Measurements from ENCODE around the gene SLC6A9. TPM values are rescaled to one million over a fixed set of nuclear protein-coding genes. Genes with fewer than 3 reads are reported as not detected.

The SLC6A9 gene
- total and polyA plus RNA-seq, 2 of the 8 experiments (the other 6 are each of a cell fraction or from before 2014, with no cell fraction given) = 20.2 to 24.2 TPM

- peak; percentile 87 for TF ChIP-seq E2F6 (IDR thresholded peaks at IDR 0.05)
- peak; percentile 83 for TF ChIP-seq PHF8 (conservative IDR thresholded peaks at IDR 0.05; ENCODE audit: low read depth, low read length)
- peak; percentile 79 for TF ChIP-seq SIX5 (IDR thresholded peaks at IDR 0.05; ENCODE audit: low read depth, low read length)
Observed at GRCh38 chr1:43974443-43975248, 56.6 kb downstream of the SLC6A9 start, which contains the start of gene ATP6V0B (continued).

Data from H1 (cell line).